Measurements from ENCODE around the gene PANK4. TPM values are rescaled to one million over a fixed set of nuclear protein-coding genes. Genes with fewer than 3 reads are reported as not detected.

The PANK4 gene
- total and polyA plus RNA-seq, 2 of the 8 experiments (the other 6 are each of a cell fraction or from before 2014, with no cell fraction given): 20.1 to 29.7 TPM

- TF ChIP-seq GABPA (IDR thresholded peaks at IDR 0.05; ENCODE audit: borderline replicate concordance, insufficient read depth, low read length) (no peak), MAX (IDR thresholded peaks at IDR 0.05) (no peak), NANOG (IDR thresholded peaks at IDR 0.05; ENCODE audit: insufficient read depth, low read depth, low read length, poor library complexity, severe bottlenecking) (no peak), EP300 (IDR thresholded peaks at IDR 0.05; ENCODE audit: borderline replicate concordance in 1 of 2, low read depth in 2 of 2, low read length in 2 of 2) (no peak), SAP30 (IDR thresholded peaks at IDR 0.05; ENCODE audit: insufficient read depth, insufficient replicate concordance, low read length) (no peak)
Measured at GRCh38 chr1:2533365-2533764, 7.0 kb upstream of the PANK4 start (continued).

Data from H1 (cell line).